Endothelial cell of umbilical vein (primary cell): ENCODE measurements around the gene COL8A1.

Experiments
- EZH2 ChIP-seq: IDR thresholded peaks from 2 replicates; pipeline ENCODE4 v1.6.1; 2012; ENCODE audit warnings: borderline replicate concordance, low read depth, mild to moderate bottlenecking, moderate library complexity, low read length, inconsistent platforms; ENCODE audit not compliant: severe bottlenecking
- POLR2A ChIP-seq: IDR thresholded peaks from 2 replicates; pipeline ENCODE4 v1.6.1; 2012; ENCODE audit warnings: low read depth, mild to moderate bottlenecking, control low read depth, low read length
- POLR2AphosphoS5 ChIP-seq: IDR thresholded peaks from 2 replicates; pipeline ENCODE4 v1.6.1; 2012; ENCODE audit warnings: low read depth, mild to moderate bottlenecking, control low read depth, low read length, moderate library complexity; ENCODE audit not compliant: insufficient read depth
- TF ChIP-seq, protein P1 (sequence below), 2 donors: IDR thresholded peaks; 1 replicate in 1 of 2; 2 replicates in 1 of 2; pipeline ENCODE4 v1.5.1; 2011; ENCODE audit warnings: low read length in 2 of 2, mild to moderate bottlenecking in 2 of 2, moderate library complexity in 2 of 2, control low read depth in 1 of 2, inconsistent platforms in 1 of 2, low read depth in 1 of 2; ENCODE audit not compliant: insufficient read depth in 1 of 2; ENCODE audit errors: extremely low read depth in 1 of 2
- TF ChIP-seq, protein P2 (sequence below): IDR thresholded peaks from 2 replicates; pipeline ENCODE4 v1.6.1; 2011; ENCODE audit not compliant: insufficient read depth, insufficient read length

DNA sequence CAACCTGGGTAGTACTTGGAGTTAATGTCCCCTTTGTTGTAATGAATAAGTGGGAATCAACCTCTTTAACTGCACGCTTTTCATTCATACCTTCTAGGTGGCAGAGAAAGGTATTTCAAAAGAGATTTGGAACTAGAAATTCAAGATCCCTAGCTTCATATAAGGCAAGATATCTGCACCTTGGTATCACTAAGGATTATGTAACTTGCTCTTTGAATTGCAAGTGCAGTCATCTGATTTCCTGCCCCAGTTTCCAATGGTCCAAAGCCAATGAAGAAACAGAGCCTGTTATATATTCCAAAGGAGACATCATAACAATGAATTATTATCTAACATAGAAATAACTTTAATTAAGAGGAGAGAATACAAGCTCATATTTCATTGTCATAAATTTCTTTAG lies 124.5 kb downstream of the COL8A1 start:
- TF ChIP-seq POLR2A (no peak), POLR2AphosphoS5 (no peak), EZH2 (no peak)
- TF ChIP-seq, protein P1, sequence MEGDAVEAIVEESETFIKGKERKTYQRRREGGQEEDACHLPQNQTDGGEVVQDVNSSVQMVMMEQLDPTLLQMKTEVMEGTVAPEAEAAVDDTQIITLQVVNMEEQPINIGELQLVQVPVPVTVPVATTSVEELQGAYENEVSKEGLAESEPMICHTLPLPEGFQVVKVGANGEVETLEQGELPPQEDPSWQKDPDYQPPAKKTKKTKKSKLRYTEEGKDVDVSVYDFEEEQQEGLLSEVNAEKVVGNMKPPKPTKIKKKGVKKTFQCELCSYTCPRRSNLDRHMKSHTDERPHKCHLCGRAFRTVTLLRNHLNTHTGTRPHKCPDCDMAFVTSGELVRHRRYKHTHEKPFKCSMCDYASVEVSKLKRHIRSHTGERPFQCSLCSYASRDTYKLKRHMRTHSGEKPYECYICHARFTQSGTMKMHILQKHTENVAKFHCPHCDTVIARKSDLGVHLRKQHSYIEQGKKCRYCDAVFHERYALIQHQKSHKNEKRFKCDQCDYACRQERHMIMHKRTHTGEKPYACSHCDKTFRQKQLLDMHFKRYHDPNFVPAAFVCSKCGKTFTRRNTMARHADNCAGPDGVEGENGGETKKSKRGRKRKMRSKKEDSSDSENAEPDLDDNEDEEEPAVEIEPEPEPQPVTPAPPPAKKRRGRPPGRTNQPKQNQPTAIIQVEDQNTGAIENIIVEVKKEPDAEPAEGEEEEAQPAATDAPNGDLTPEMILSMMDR (IDR thresholded peaks at IDR 0.05; ENCODE audit: extremely low read depth in 1 of 2, insufficient read depth in 1 of 2, low read depth in 1 of 2, low read length in 2 of 2): no peak
- TF ChIP-seq, protein P2, sequence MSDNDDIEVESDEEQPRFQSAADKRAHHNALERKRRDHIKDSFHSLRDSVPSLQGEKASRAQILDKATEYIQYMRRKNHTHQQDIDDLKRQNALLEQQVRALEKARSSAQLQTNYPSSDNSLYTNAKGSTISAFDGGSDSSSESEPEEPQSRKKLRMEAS: no peak
